Temporal lobe (tissue), 1 donor: ENCODE measurements around the gene CINP. TPM values are rescaled to one million over a fixed set of nuclear protein-coding genes. Genes with fewer than 3 reads are reported as not detected.

Experiments used
- total RNA-seq: library from RNA; depleted of rRNA; stranded (reverse); fragments of >200 nt; gene quantifications from one replicate; pipeline ENCODE4 v1.2.3, GENCODE V29; 2014

The CINP gene
- total RNA-seq, 1 donor from 2014 or later, result 27.8 TPM

Other genes with a start within 250 kb of the CINP start
- gene WDR20, start 223.0 kb downstream of the CINP start, total RNA-seq, result 30.5 TPM
- 22.9 TPM for gene MOK, start 57.7 kb downstream of the CINP start, total RNA-seq
- 6.9 TPM for gene ZNF839, start 43.1 kb downstream of the CINP start, total RNA-seq
- 18.4 TPM for gene TECPR2, start 51 bp upstream of the CINP start, total RNA-seq
- gene ANKRD9, start 146.9 kb upstream of the CINP start, total RNA-seq, result 6.1 TPM
- gene RCOR1, start 229.8 kb upstream of the CINP start, total RNA-seq, result 15.5 TPM